Parathyroid adenoma (tissue), 2 donors: Measurements from ENCODE around the gene GALNT4.

Experiments used
- H2AFZ ChIP-seq: fragments of 300-600 bp; sonication (generic); one replicate; pipeline ENCODE4 v1.7.0; 2017; ENCODE audit warnings: antibody characterized with exemption, mild to moderate bottlenecking
- H3K27ac ChIP-seq: fragments of 300-600 bp; sonication (generic); one replicate; pipeline ENCODE4 v1.7.0; 2017
- H3K27me3 ChIP-seq: fragments of 300-600 bp; sonication (generic); one replicate; pipeline ENCODE4 v1.7.0; 2017; ENCODE audit warnings: low read length; ENCODE audit not compliant: control insufficient read depth, insufficient read depth
- H3K36me3 ChIP-seq: fragments of 300-600 bp; sonication (generic); one replicate; pipeline ENCODE4 v1.7.0; 2017; ENCODE audit warnings: low read length; ENCODE audit not compliant: control insufficient read depth, insufficient read depth
- H3K4me1 ChIP-seq: fragments of 300-600 bp; sonication (generic); one replicate; pipeline ENCODE4 v1.7.0; 2017; ENCODE audit warnings: control low read depth
- H3K4me2 ChIP-seq: fragments of 300-600 bp; sonication (generic); one replicate; pipeline ENCODE4 v1.7.0; 2017; ENCODE audit warnings: low read length
- H3K4me3 ChIP-seq: fragments of 300-600 bp; sonication (generic); one replicate; pipeline ENCODE4 v1.7.0; 2017; ENCODE audit warnings: low read depth, low read length
- H3K79me2 ChIP-seq: fragments of 300-600 bp; sonication (generic); one replicate; pipeline ENCODE4 v1.7.0; 2017; ENCODE audit warnings: control low read depth
- H3K9ac ChIP-seq: fragments of 300-600 bp; sonication (generic); one replicate; pipeline ENCODE4 v1.7.0; 2017; ENCODE audit warnings: mild to moderate bottlenecking
- H3K9me3 ChIP-seq: fragments of 300-600 bp; sonication (generic); one replicate; pipeline ENCODE4 v1.7.0; 2017; ENCODE audit warnings: low read length; ENCODE audit not compliant: control insufficient read depth
- CTCF ChIP-seq: fragments of 300-600 bp; sonication (generic); IDR thresholded peaks from one replicate; pipeline ENCODE4 v1.7.0; 2017; ENCODE audit warnings: antibody characterized with exemption, mild to moderate bottlenecking
- donor health status: primary hyperparathyroidism.

GALNT4 gene

GRCh38 chr12:89499857-89500256 lies 24.7 kb downstream of the GALNT4 start:
- H3K4me3 ChIP-seq = no peak overlapping the region
- H3K27ac ChIP-seq = no peak overlapping the region
- no peaks in the 10 kb centered on the region for H3K9me3 ChIP-seq
- no peak overlapping the region for H3K4me2 ChIP-seq
- H3K79me2 ChIP-seq = peaks cover 9% of the 10 kb centered on the region
- no peaks in the 10 kb centered on the region for H3K36me3 ChIP-seq
- H3K27me3 ChIP-seq = no peaks in the 10 kb centered on the region
- no peak overlapping the region for H2AFZ ChIP-seq
- H3K9ac ChIP-seq = no peak overlapping the region
- no peaks in the 10 kb centered on the region for H3K4me1 ChIP-seq
- TF ChIP-seq CTCF = no peak

- H2AFZ ChIP-seq = no peak overlapping the region
- H3K79me2 ChIP-seq = peaks cover 9% of the 10 kb centered on the region
- H3K4me3 ChIP-seq = no peak overlapping the region
- no peak overlapping the region for H3K27ac ChIP-seq
- H3K9ac ChIP-seq = no peak overlapping the region
- no peaks in the 10 kb centered on the region for H3K4me1 ChIP-seq
- no peak overlapping the region for H3K4me2 ChIP-seq
- no peaks in the 10 kb centered on the region for H3K27me3 ChIP-seq
- no peaks in the 10 kb centered on the region for H3K9me3 ChIP-seq
- H3K36me3 ChIP-seq = no peaks in the 10 kb centered on the region
- no peak for TF ChIP-seq CTCF
Observed at GRCh38 chr12:89497467-89497866, 27.1 kb downstream of the GALNT4 start.

- no peaks in the 10 kb centered on the region for H3K36me3 ChIP-seq
- no peaks in the 10 kb centered on the region for H3K4me1 ChIP-seq
- H3K4me2 ChIP-seq = no peak overlapping the region
- H3K9me3 ChIP-seq = no peaks in the 10 kb centered on the region
- no peak overlapping the region for H3K27ac ChIP-seq
- no peak overlapping the region for H3K4me3 ChIP-seq
- peaks cover 9% of the 10 kb centered on the region for H3K79me2 ChIP-seq
- no peak overlapping the region for H3K9ac ChIP-seq
- no peak overlapping the region for H2AFZ ChIP-seq
- no peaks in the 10 kb centered on the region for H3K27me3 ChIP-seq
- no peak for TF ChIP-seq CTCF
Observed at GRCh38 chr12:89497005-89497404, 27.6 kb downstream of the GALNT4 start.

DNA sequence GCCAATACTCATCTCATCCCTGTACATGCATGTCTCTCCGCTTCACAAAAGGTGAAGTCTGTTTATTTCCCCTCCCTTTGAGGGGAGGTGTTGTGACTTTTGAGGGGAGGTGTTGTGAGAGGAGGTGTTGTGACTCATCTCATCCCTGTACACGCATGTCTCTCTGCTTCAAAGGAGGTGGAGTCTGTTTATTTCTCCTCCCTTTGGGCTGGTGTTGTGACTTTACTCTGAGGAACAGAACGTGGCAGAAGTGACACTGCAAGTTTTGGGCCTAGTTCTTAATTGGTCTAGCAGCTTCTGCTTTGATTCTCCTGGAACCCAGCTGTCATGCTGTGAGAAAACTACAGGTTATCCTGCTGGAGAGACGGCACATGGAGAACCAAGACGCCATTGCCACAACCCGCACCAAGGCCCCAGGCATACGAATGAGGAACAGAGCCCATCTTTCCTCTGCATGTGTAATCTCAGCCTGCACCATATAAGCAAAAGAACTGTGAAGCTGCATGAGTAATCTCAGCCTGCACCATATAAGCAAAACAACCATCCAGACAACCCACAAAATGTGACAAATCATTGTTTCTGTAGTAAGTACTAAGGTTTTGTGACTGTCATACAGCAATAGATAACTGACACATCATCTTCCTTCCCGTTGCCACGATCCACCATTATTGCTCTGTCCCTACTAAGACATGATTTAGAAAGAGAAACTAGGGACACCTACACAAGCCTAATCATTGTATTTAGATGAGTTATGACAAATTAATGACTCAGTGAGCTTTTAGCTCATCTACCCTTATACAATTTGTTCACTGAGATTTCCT lies 30.0 kb downstream of the GALNT4 start:
- no peak overlapping the region for H3K4me3 ChIP-seq
- H2AFZ ChIP-seq = no peak overlapping the region
- H3K79me2 ChIP-seq = peaks cover 6% of the 10 kb centered on the region
- no peaks in the 10 kb centered on the region for H3K9me3 ChIP-seq
- no peak for TF ChIP-seq CTCF
- H3K4me2 ChIP-seq = no peak overlapping the region
- H3K27me3 ChIP-seq = no peaks in the 10 kb centered on the region
- H3K9ac ChIP-seq = no peak overlapping the region
- H3K27ac ChIP-seq = no peak overlapping the region
- no peaks in the 10 kb centered on the region for H3K4me1 ChIP-seq
- no peaks in the 10 kb centered on the region for H3K36me3 ChIP-seq
